Measurements from ENCODE around the gene MAN1A1. TPM values are rescaled to one million over a fixed set of nuclear protein-coding genes. Genes with fewer than 3 reads are reported as not detected.

MAN1A1 gene
- total RNA-seq, 2 donors from 2014 or later = 41.7 to 43.7 TPM

GRCh38 chr6:119250036-119250435 is 99.5 kb downstream of the MAN1A1 start:
- Histone ChIP-seq H3K9me3 (ENCODE audit: control insufficient read depth, low read length) (no peaks in the 10 kb centered on the region), H3K4me1 (ENCODE audit: control insufficient read depth, insufficient read depth, low read length) (no peaks in the 10 kb centered on the region), H3K36me3 (ENCODE audit: control insufficient read depth, insufficient read depth, low read length) (peaks cover 36% of the 10 kb centered on the region), H3K9ac (ENCODE audit: extremely low read depth, low read length, poor library complexity, severe bottlenecking) (no peak overlapping the region), H3K27ac (ENCODE audit: low read depth, low read length) (no peak overlapping the region), H3K4me3 (ENCODE audit: low read length) (no peak overlapping the region), H3K27me3 (ENCODE audit: control insufficient read depth, insufficient read depth, low read length, poor library complexity, severe bottlenecking) (no peaks in the 10 kb centered on the region)
- Mint-ChIP-seq H3K36me3 (ENCODE audit: low read depth) (peaks cover 30% of the 10 kb centered on the region), H3K9me3 (no peaks in the 10 kb centered on the region), H3K4me3 (no peak overlapping the region), H3K4me1 (no peaks in the 10 kb centered on the region), H3K27ac (no peak overlapping the region), H3K27me3 (ENCODE audit: insufficient read depth) (no peaks in the 10 kb centered on the region)
- DNase-seq = no peak
- TF ChIP-seq CTCF (conservative IDR thresholded peaks at IDR 0.05) = no peak
- 91 to 100% methylated on average over 2 of the region's 2 CpGs for WGBS, 2 experiments (ENCODE audit: insufficient coverage in 1 of 2, insufficient read length in 1 of 2)

- no peak for DNase-seq
- Mint-ChIP-seq H3K36me3 (ENCODE audit: low read depth) (peaks cover 30% of the 10 kb centered on the region), H3K9me3 (no peaks in the 10 kb centered on the region), H3K27me3 (ENCODE audit: insufficient read depth) (no peaks in the 10 kb centered on the region), H3K4me3 (no peak overlapping the region), H3K4me1 (no peaks in the 10 kb centered on the region), H3K27ac (peak overlapping the region; percentile 57)
- WGBS, 2 experiments (ENCODE audit: insufficient coverage in 1 of 2, insufficient read length in 1 of 2) = 82 to 93% methylated on average over 2 to 4 of the region's 4 CpGs
- no peaks in the 10 kb centered on the region for H3K9me3 ChIP-seq (ENCODE audit: control insufficient read depth, low read length)
- no peak overlapping the region for H3K27ac ChIP-seq (ENCODE audit: low read depth, low read length)
- H3K4me1 ChIP-seq (ENCODE audit: control insufficient read depth, insufficient read depth, low read length) = no peaks in the 10 kb centered on the region
- no peak overlapping the region for H3K4me3 ChIP-seq (ENCODE audit: low read length)
- peaks cover 34% of the 10 kb centered on the region for H3K36me3 ChIP-seq (ENCODE audit: control insufficient read depth, insufficient read depth, low read length)
- no peaks in the 10 kb centered on the region for H3K27me3 ChIP-seq (ENCODE audit: control insufficient read depth, insufficient read depth, low read length, poor library complexity, severe bottlenecking)
- no peak overlapping the region for H3K9ac ChIP-seq (ENCODE audit: extremely low read depth, low read length, poor library complexity, severe bottlenecking)
- TF ChIP-seq CTCF (conservative IDR thresholded peaks at IDR 0.05) = no peak
Measured at GRCh38 chr6:119249319-119249718, 100.2 kb downstream of the MAN1A1 start.

- no peaks in the 10 kb centered on the region for H3K27me3 ChIP-seq (ENCODE audit: control insufficient read depth, insufficient read depth, low read length, poor library complexity, severe bottlenecking)
- no peak overlapping the region for H3K9ac ChIP-seq (ENCODE audit: extremely low read depth, low read length, poor library complexity, severe bottlenecking)
- Mint-ChIP-seq H3K4me3 (no peak overlapping the region), H3K4me1 (no peaks in the 10 kb centered on the region), H3K27ac (no peak overlapping the region), H3K27me3 (ENCODE audit: insufficient read depth) (no peaks in the 10 kb centered on the region), H3K9me3 (no peaks in the 10 kb centered on the region), H3K36me3 (ENCODE audit: low read depth) (peaks cover 21% of the 10 kb centered on the region)
- H3K4me1 ChIP-seq (ENCODE audit: control insufficient read depth, insufficient read depth, low read length) = no peaks in the 10 kb centered on the region
- WGBS, 2 experiments (ENCODE audit: insufficient coverage in 1 of 2, insufficient read length in 1 of 2) = 89 to 96% methylated on average over 3 of the region's 3 CpGs
- peaks cover 34% of the 10 kb centered on the region for H3K36me3 ChIP-seq (ENCODE audit: control insufficient read depth, insufficient read depth, low read length)
- no peak overlapping the region for H3K4me3 ChIP-seq (ENCODE audit: low read length)
- no peak overlapping the region for H3K27ac ChIP-seq (ENCODE audit: low read depth, low read length)
- TF ChIP-seq CTCF (conservative IDR thresholded peaks at IDR 0.05) = no peak
- DNase-seq = no peak
- H3K9me3 ChIP-seq (ENCODE audit: control insufficient read depth, low read length) = no peaks in the 10 kb centered on the region
Measured at GRCh38 chr6:119247504-119247903, 102.1 kb downstream of the MAN1A1 start.
